Measurements from ENCODE around the gene PRMT2.
"Not testable (repeated sequence)": the region's sequence is repeated elsewhere in the genome, so short reads cannot be mapped to it uniquely, and the experiment has no call there.

Gene PRMT2

GRCh38 chr21:46667741-46668380 is 32.4 kb downstream of the PRMT2 start:
- no peak for DNase-seq (ENCODE audit: low read depth in 1 of 2, low spot score in 1 of 2)

GRCh38 chr21:46668381-46668780 is 32.9 kb downstream of the PRMT2 start:
- DNase-seq (ENCODE audit: low read depth in 1 of 2, low spot score in 1 of 2) = no peak

- not testable (repeated sequence) for DNase-seq (ENCODE audit: low read depth in 1 of 2, low spot score in 1 of 2)
These were observed 33.4 kb downstream of the PRMT2 start for GRCh38 chr21:46668904-46669303.

GRCh38 chr21:46674430-46675007 is 39.0 kb downstream of the PRMT2 start:
- no peak for DNase-seq (ENCODE audit: low read depth in 1 of 2, low spot score in 1 of 2)

GRCh38 chr21:46675595-46676280 is 40.3 kb downstream of the PRMT2 start:
- no peak for DNase-seq (ENCODE audit: low read depth in 1 of 2, low spot score in 1 of 2)

- DNase-seq (ENCODE audit: low read depth in 1 of 2, low spot score in 1 of 2) = not testable (repeated sequence)
These were observed 41.1 kb downstream of the PRMT2 start for GRCh38 chr21:46676542-46676941.

- DNase-seq (ENCODE audit: low read depth in 1 of 2, low spot score in 1 of 2) = not testable (repeated sequence)
These were observed 46.1 kb downstream of the PRMT2 start for GRCh38 chr21:46681593-46681992.

GRCh38 chr21:46698652-46699051 is 63.2 kb downstream of the PRMT2 start:
- not testable (repeated sequence) for DNase-seq (ENCODE audit: low read depth in 1 of 2, low spot score in 1 of 2)

- not testable (repeated sequence) for DNase-seq (ENCODE audit: low read depth in 1 of 2, low spot score in 1 of 2)
These were observed 63.6 kb downstream of the PRMT2 start for GRCh38 chr21:46699104-46699503.

Measured in activated CD4-positive, alpha-beta T cell treated with anti-CD3 and anti-CD28 coated beads, Interleukin-2, amount 50 U/mL, for 24 hours (primary cell).